HL-60 (cell line): ENCODE data around the gene BCL2A1.

ENCODE experiments used
- POLR2AphosphoS5 ChIP-seq: IDR thresholded peaks from 2 replicates; pipeline ENCODE4 v1.6.1; 2012; ENCODE audit warnings: low read depth
- TF ChIP-seq, protein P1 (sequence below): IDR thresholded peaks from one replicate; pipeline ENCODE4 v1.5.1; 2011; ENCODE audit warnings: low read length, control low read depth, inconsistent platforms; ENCODE audit not compliant: insufficient read depth

DNA sequence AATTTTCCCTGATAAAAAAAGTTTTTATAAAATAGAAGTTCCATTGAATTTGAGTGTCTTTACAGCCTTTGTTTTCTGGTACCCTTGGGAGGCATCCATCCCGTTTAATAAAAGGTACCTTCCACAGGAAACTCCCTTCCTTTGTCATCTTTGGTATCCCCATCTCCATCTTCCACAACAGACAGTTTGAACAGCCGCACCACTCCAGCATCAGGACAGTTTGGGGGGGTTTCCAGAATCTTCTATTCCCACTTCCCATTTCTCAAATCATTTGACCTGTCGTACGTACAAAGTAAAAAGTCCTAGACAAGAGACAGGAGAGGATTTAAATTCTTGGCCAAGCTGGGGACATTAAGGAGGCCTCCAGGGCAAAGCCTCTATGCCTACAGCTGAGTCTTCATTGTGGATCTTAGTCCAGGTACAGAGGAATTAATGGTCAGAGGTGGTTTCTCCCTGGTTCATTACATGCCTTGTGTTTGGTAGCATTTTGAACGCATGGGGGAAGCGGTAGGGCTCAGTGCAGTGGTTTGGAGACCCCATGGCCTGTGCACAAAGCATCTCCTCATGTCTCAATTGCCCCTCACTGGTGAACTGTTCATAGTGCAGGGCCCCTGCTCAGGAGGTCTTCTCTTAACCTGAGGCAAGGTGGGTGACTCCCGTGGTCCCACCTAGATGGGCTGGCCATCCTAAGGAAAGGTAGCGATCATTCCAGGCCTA lies 19.4 kb upstream of the BCL2A1 start:
- no peak for TF ChIP-seq POLR2AphosphoS5
- TF ChIP-seq, protein P1, sequence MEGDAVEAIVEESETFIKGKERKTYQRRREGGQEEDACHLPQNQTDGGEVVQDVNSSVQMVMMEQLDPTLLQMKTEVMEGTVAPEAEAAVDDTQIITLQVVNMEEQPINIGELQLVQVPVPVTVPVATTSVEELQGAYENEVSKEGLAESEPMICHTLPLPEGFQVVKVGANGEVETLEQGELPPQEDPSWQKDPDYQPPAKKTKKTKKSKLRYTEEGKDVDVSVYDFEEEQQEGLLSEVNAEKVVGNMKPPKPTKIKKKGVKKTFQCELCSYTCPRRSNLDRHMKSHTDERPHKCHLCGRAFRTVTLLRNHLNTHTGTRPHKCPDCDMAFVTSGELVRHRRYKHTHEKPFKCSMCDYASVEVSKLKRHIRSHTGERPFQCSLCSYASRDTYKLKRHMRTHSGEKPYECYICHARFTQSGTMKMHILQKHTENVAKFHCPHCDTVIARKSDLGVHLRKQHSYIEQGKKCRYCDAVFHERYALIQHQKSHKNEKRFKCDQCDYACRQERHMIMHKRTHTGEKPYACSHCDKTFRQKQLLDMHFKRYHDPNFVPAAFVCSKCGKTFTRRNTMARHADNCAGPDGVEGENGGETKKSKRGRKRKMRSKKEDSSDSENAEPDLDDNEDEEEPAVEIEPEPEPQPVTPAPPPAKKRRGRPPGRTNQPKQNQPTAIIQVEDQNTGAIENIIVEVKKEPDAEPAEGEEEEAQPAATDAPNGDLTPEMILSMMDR: no peak
